Natural killer cell (primary cell): ENCODE data around the gene UBN1. TPM values are rescaled to one million over a fixed set of nuclear protein-coding genes. Genes with fewer than 3 reads are reported as not detected.
"Not testable (repeated sequence)": the region's sequence is repeated elsewhere in the genome, so short reads cannot be mapped to it uniquely, and the experiment has no call there.

Experiments used
- ATAC-seq, 3 donors: fragments of 150-1000 bp in 2 of 3; fragments of 200-7000 bp in 1 of 3; cut with Tn5 transposase; 1 replicate in 1 of 3; 2 replicates in 2 of 3; pipeline ENCODE4 v1.10.0; 2021; ENCODE audit warnings: mild to moderate bottlenecking in 2 of 3, moderate library complexity in 2 of 3
- DNase-seq, 2 donors: peaks; one replicate each; pipeline versions ENCODE4 v3.0.0 to v3.0.0-alpha.2; 2013 to 2021; ENCODE audit warnings: mixed read lengths in 1 of 2
- H3K27ac ChIP-seq: one replicate; pipeline ENCODE4 v1.5.1; 2013; ENCODE audit warnings: mild to moderate bottlenecking, low read length
- H3K27me3 ChIP-seq: one replicate; pipeline ENCODE4 v1.6.1; 2013; ENCODE audit warnings: low read length; ENCODE audit not compliant: control insufficient read depth, insufficient read depth
- H3K36me3 ChIP-seq: one replicate; pipeline ENCODE4 v1.6.1; 2013; ENCODE audit warnings: low read length; ENCODE audit not compliant: control insufficient read depth, insufficient read depth
- H3K4me1 ChIP-seq: one replicate; pipeline ENCODE4 v1.6.1; 2013; ENCODE audit warnings: low read length; ENCODE audit not compliant: control insufficient read depth, insufficient read depth
- H3K4me3 ChIP-seq: one replicate; pipeline ENCODE4 v1.5.1; 2013; ENCODE audit warnings: low read length
- H3K9me3 ChIP-seq: one replicate; pipeline ENCODE4 v1.6.1; 2013; ENCODE audit warnings: low read length; ENCODE audit not compliant: control insufficient read depth, insufficient read depth
- H3K27ac Mint-ChIP-seq, 2 donors: one replicate each; pipeline ENCODE4 v1.8.0; 2022; ENCODE audit warnings: mild to moderate bottlenecking in 2 of 2, mixed read lengths in 2 of 2, moderate library complexity in 1 of 2
- H3K27me3 Mint-ChIP-seq, 2 donors: one replicate each; pipeline ENCODE4 v1.8.0; 2022; ENCODE audit warnings: low read depth in 2 of 2, mixed read lengths in 2 of 2
- H3K36me3 Mint-ChIP-seq: one replicate; pipeline ENCODE4 v1.8.0; 2022; ENCODE audit warnings: mixed read lengths
- H3K4me1 Mint-ChIP-seq, 2 donors: one replicate each; pipeline ENCODE4 v1.8.0; 2022; ENCODE audit warnings: mixed read lengths in 2 of 2
- H3K4me3 Mint-ChIP-seq: one replicate; pipeline ENCODE4 v1.8.0; 2022; ENCODE audit warnings: mild to moderate bottlenecking, moderate library complexity, mixed read lengths
- H3K9me3 Mint-ChIP-seq, 2 donors: one replicate each; pipeline ENCODE4 v1.8.0; 2022; ENCODE audit warnings: mixed read lengths in 2 of 2
- CTCF ChIP-seq: fragments of 200-600 bp; IDR thresholded peaks from one replicate; pipeline ENCODE4 v1.8.0; 2022; ENCODE audit warnings: antibody characterized with exemption
- WGBS: methylation state at CpG from one replicate; pipeline ENCODE4 v1.1.7; 2013; ENCODE audit warnings: missing lambda C conversion rate; ENCODE audit not compliant: insufficient coverage; 5-methylcytosine and 5-hydroxymethylcytosine counted together
- intact Hi-C: fragments of 100-400 bp; cut with micrococcal nuclease; formaldehyde crosslinking; loops from one replicate; pipeline ENCODE4 v1.14.2; 2022
- total RNA-seq, 4 donors: library from RNA; stranded (reverse); fragments of 120-200 nt in 1 of 4; gene quantifications; one replicate each; pipeline versions ENCODE4 v1.2.3 to v1.2.4, GENCODE V29; 2013 to 2022

The UBN1 gene
- total RNA-seq, 3 donors from 2014 or later (not counting 1 experiment from before 2014, with no cell fraction given), result 70.5 to 81.6 (median 79.9) TPM

GRCh38 chr16:4893103-4893862 is 46.0 kb downstream of the UBN1 start:
- no peak for TF ChIP-seq CTCF
- no peak overlapping the region for H3K4me3 Mint-ChIP-seq

DNA sequence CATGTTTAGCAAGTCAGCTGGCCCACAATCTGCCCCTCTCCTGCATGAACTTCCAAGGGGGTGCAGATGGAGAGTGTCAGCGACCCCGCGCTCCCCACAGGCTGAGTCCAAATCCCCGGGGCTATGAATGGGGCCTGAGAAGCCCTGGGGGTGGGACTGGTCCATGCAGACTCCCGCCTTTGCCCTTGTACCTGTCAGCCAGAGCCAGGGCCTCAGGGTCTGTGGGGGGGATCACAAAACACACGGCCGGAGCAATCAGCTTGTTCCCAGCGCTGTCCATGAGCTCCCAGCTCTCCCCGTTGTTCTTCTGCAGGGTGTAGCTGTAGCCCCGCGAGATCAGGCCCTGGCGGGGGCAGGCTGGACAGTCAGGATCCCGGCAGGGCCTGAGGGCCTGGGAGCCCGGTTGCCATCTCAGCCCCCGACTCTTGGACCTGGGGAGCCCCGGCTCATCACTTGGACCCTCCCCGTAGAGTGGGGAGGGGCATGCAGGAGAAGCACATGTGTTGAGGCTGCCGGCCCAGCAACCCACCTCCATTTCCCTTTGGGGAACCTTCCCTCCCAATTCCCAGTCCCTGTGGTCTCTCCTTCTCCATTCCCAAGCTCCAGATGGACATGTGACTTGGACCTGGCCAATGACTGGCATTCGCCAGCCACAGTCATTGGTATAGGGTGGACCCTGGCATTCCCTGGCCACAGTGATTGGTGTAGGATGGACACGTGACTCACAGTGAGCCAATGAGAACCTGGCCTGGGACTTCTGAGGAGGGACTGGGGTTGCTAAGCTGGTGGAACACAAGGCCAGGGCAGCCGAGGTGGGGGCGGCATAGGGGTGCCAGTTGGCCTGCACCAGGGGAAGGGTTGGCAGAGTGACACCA is 47.2 kb downstream of the UBN1 start:
- H3K27me3 Mint-ChIP-seq, result no peaks in the 10 kb centered on the region
- Histone ChIP-seq H3K36me3 (no peaks in the 10 kb centered on the region), H3K27ac (no peak overlapping the region), H3K9me3 (no peaks in the 10 kb centered on the region), H3K4me1 (no peaks in the 10 kb centered on the region), H3K27me3 (no peaks in the 10 kb centered on the region), H3K4me3 (no peak overlapping the region)
- no peak for TF ChIP-seq CTCF
- DNase-seq (no peak), ATAC-seq (no peak)
- no peak overlapping the region for H3K4me3 Mint-ChIP-seq
- H3K9me3 Mint-ChIP-seq, result no peaks in the 10 kb centered on the region
- peaks cover 0 to 6% of the 10 kb centered on the region in 2 donors for H3K4me1 Mint-ChIP-seq
- H3K27ac Mint-ChIP-seq, result no peak overlapping the region
- intact Hi-C loops, result no loop called here
- 93% methylated on average over 22 of the region's 22 CpGs for WGBS
- no peaks in the 10 kb centered on the region for H3K36me3 Mint-ChIP-seq

More at GRCh38 chr16:4893103-4893862, 46.0 kb downstream of the UBN1 start:
- H3K9me3 ChIP-seq, result no peaks in the 10 kb centered on the region
- Mint-ChIP-seq H3K36me3 (no peaks in the 10 kb centered on the region), H3K9me3 (no peaks in the 10 kb centered on the region), H3K27me3 (no peaks in the 10 kb centered on the region), H3K27ac (no peak overlapping the region), H3K4me1 (peaks cover 0 to 6% of the 10 kb centered on the region in 2 donors)
- no peaks in the 10 kb centered on the region for H3K36me3 ChIP-seq
- H3K27me3 ChIP-seq, result no peaks in the 10 kb centered on the region
- no peak overlapping the region for H3K27ac ChIP-seq
- intact Hi-C loops, result no loop called here
- DNase-seq (no peak), ATAC-seq (no peak)
- H3K4me1 ChIP-seq, result no peaks in the 10 kb centered on the region
- WGBS, result 96% methylated on average over 26 of the region's 26 CpGs
- H3K4me3 ChIP-seq, result no peak overlapping the region

DNA sequence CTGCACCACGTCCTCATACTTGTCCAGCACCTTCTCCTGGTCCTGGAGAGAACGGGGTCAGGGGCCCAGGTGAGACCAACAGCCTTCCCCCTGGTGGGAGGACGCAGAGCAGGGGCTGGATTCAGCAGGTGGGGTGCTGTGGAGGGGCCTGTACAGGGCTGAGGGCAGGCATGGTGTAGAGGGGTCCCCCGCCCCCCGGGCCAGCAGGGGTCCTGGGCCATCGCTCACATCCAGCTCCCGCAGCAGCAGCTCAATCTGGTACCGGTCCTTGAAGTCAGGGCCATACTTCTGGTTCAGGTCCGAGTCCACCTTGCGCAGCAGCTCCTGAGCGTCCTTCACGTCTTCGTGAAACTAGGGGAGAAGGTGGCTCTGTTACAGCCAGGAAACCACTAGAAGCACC is 48.1 kb downstream of the UBN1 start:
- Mint-ChIP-seq H3K4me1 (peaks cover 0 to 6% of the 10 kb centered on the region in 2 donors), H3K27ac (no peak overlapping the region), H3K27me3 (no peaks in the 10 kb centered on the region), H3K9me3 (no peaks in the 10 kb centered on the region), H3K4me3 (no peak overlapping the region), H3K36me3 (no peaks in the 10 kb centered on the region)
- intact Hi-C loops, result no loop called here
- TF ChIP-seq CTCF, result no peak
- H3K27me3 ChIP-seq, result no peaks in the 10 kb centered on the region
- H3K4me3 ChIP-seq, result no peak overlapping the region
- DNase-seq (no peak), ATAC-seq (no peak)
- H3K4me1 ChIP-seq, result no peaks in the 10 kb centered on the region
- 91% methylated on average over 13 of the region's 13 CpGs for WGBS
- no peaks in the 10 kb centered on the region for H3K36me3 ChIP-seq
- H3K27ac ChIP-seq, result no peak overlapping the region
- H3K9me3 ChIP-seq, result no peaks in the 10 kb centered on the region

- H3K27ac ChIP-seq, H3K9me3 ChIP-seq, H3K27ac Mint-ChIP-seq, H3K4me3 ChIP-seq, H3K36me3 ChIP-seq, H3K27me3 ChIP-seq, ATAC-seq, H3K4me3 Mint-ChIP-seq, H3K36me3 Mint-ChIP-seq, intact Hi-C loops, H3K4me1 Mint-ChIP-seq, H3K4me1 ChIP-seq, DNase-seq, H3K9me3 Mint-ChIP-seq, H3K27me3 Mint-ChIP-seq: not testable (repeated sequence)
- 93% methylated on average over 5 of the region's 9 CpGs for WGBS
Measured at GRCh38 chr16:4896761-4897160, 49.5 kb downstream of the UBN1 start.
